H9 (cell line): Measurements from ENCODE around the gene STIM2. TPM values are rescaled to one million over a fixed set of nuclear protein-coding genes. Genes with fewer than 3 reads are reported as not detected.
"Not testable (repeated sequence)": the region's sequence is repeated elsewhere in the genome, so short reads cannot be mapped to it uniquely, and the experiment has no call there.

Experiments
- DNase-seq: peaks from one replicate; pipeline ENCODE4 v3.0.0-alpha.2; 2017
- H2AFZ ChIP-seq: one replicate; pipeline ENCODE4 v1.6.1; 2013; ENCODE audit warnings: mild to moderate bottlenecking, low read length, control low read depth, moderate library complexity
- H2AK5ac ChIP-seq: 2 replicates; pipeline ENCODE4 v1.6.1; 2013; ENCODE audit warnings: low read length, control low read depth, mixed read lengths; ENCODE audit not compliant: insufficient read length
- H2BK120ac ChIP-seq: one replicate; pipeline ENCODE4 v1.6.1; 2013; ENCODE audit warnings: low read depth, mild to moderate bottlenecking, low read length, control low read depth, inconsistent platforms; ENCODE audit not compliant: poor library complexity, severe bottlenecking
- H2BK12ac ChIP-seq: 2 replicates; pipeline ENCODE4 v1.6.1; 2013; ENCODE audit warnings: low read length, control low read depth, mixed read lengths, low read depth; ENCODE audit not compliant: insufficient read length
- H2BK15ac ChIP-seq: 2 replicates; pipeline ENCODE4 v1.6.1; 2013; ENCODE audit warnings: low read depth, low read length, control low read depth
- H2BK20ac ChIP-seq: one replicate; pipeline ENCODE4 v1.6.1; 2013; ENCODE audit warnings: low read depth, mild to moderate bottlenecking, low read length, control low read depth, inconsistent platforms; ENCODE audit not compliant: poor library complexity, severe bottlenecking
- H2BK5ac ChIP-seq: 2 replicates; pipeline ENCODE4 v1.6.1; 2013; ENCODE audit warnings: low read length, control low read depth, mixed read lengths; ENCODE audit not compliant: insufficient read length
- H3K14ac ChIP-seq: 2 replicates; pipeline ENCODE4 v1.6.1; 2013; ENCODE audit warnings: low read length, control low read depth; ENCODE audit not compliant: insufficient read depth
- H3K18ac ChIP-seq: 2 replicates; pipeline ENCODE4 v1.6.1; 2013; ENCODE audit warnings: low read depth, mild to moderate bottlenecking, mixed read lengths, low read length, control low read depth; ENCODE audit not compliant: insufficient read length
- H3K23ac ChIP-seq: 2 replicates; pipeline ENCODE4 v1.6.1; 2013; ENCODE audit warnings: low read length, control low read depth, mixed read lengths, low read depth; ENCODE audit not compliant: insufficient read length
- H3K23me2 ChIP-seq: 2 replicates; pipeline ENCODE4 v1.6.1; 2013; ENCODE audit warnings: low read depth, mild to moderate bottlenecking, mixed read lengths, low read length, control low read depth; ENCODE audit not compliant: insufficient read length, poor library complexity, severe bottlenecking
- H3K27ac ChIP-seq: 2 replicates; pipeline ENCODE4 v1.5.1; 2013; ENCODE audit warnings: low read length, control low read depth, mixed read lengths, low read depth; ENCODE audit not compliant: insufficient read length
- H3K27me3 ChIP-seq: 2 replicates; pipeline ENCODE4 v1.6.1; 2013; ENCODE audit warnings: low read length, control low read depth, inconsistent platforms; ENCODE audit not compliant: insufficient read depth
- H3K4ac ChIP-seq: 2 replicates; pipeline ENCODE4 v1.6.1; 2013; ENCODE audit warnings: low read depth, mild to moderate bottlenecking, control low read depth, inconsistent platforms, low read length, moderate library complexity
- H3K4me1 ChIP-seq: 2 replicates; pipeline ENCODE4 v1.6.1; 2013; ENCODE audit warnings: low read length, control low read depth, inconsistent platforms; ENCODE audit not compliant: insufficient read depth
- H3K4me2 ChIP-seq: 2 replicates; pipeline ENCODE4 v1.6.1; 2013; ENCODE audit warnings: low read length, control low read depth, mixed read lengths; ENCODE audit not compliant: insufficient read length, insufficient read depth
- H3K56ac ChIP-seq: 2 replicates; pipeline ENCODE4 v1.6.1; 2013; ENCODE audit warnings: low read depth, mild to moderate bottlenecking, mixed read lengths, low read length, control low read depth; ENCODE audit not compliant: insufficient read length
- H3K79me1 ChIP-seq: 2 replicates; pipeline ENCODE4 v1.6.1; 2013; ENCODE audit warnings: low read depth, mild to moderate bottlenecking, moderate library complexity, low read length, control low read depth, inconsistent platforms; ENCODE audit not compliant: insufficient read depth, poor library complexity, severe bottlenecking
- H3K79me2 ChIP-seq: 2 replicates; pipeline ENCODE4 v1.6.1; 2013; ENCODE audit warnings: low read length, control low read depth, inconsistent platforms; ENCODE audit not compliant: insufficient read depth
- H3K9ac ChIP-seq: 2 replicates; pipeline ENCODE4 v1.6.1; 2013; ENCODE audit warnings: low read length, control low read depth, mixed read lengths; ENCODE audit not compliant: insufficient read length; ENCODE audit errors: extremely low read depth
- H3K9me3 ChIP-seq: one replicate; pipeline ENCODE4 v1.6.1; 2013; ENCODE audit warnings: low read depth, low read length, inconsistent platforms; ENCODE audit not compliant: control insufficient read depth
- H3T11ph ChIP-seq: one replicate; pipeline ENCODE4 v1.6.1; 2013; ENCODE audit warnings: mild to moderate bottlenecking, low read length, control low read depth, inconsistent platforms
- H4K20me1 ChIP-seq: one replicate; pipeline ENCODE4 v1.6.1; 2013; ENCODE audit not compliant: control insufficient read depth, insufficient read length, insufficient read depth
- H4K5ac ChIP-seq: 2 replicates; pipeline ENCODE4 v1.6.1; 2013; ENCODE audit warnings: low read depth, mild to moderate bottlenecking, mixed read lengths, low read length, control low read depth; ENCODE audit not compliant: insufficient read length
- H4K8ac ChIP-seq: replicated peaks from 2 replicates; pipeline ENCODE4 v1.6.1; 2013; ENCODE audit warnings: low read length, control low read depth, mixed read lengths, low read depth; ENCODE audit not compliant: insufficient read length
- H4K91ac ChIP-seq: 2 replicates; pipeline ENCODE4 v1.6.1; 2013; ENCODE audit warnings: low read depth, mild to moderate bottlenecking, moderate library complexity, mixed read lengths, low read length, control low read depth; ENCODE audit not compliant: insufficient read length
- H3K27ac Mint-ChIP-seq, 3 experiments: 2 replicates in 2 of 3; 3 replicates in 1 of 3; pipeline ENCODE4 v1.8.0; 2020 to 2021; ENCODE audit warnings: mixed read lengths in 3 of 3, mild to moderate bottlenecking in 1 of 3, moderate library complexity in 1 of 3
- H3K27me3 Mint-ChIP-seq: 2 replicates; pipeline ENCODE4 v1.8.0; 2021; ENCODE audit warnings: low read depth, mild to moderate bottlenecking, moderate library complexity, mixed read lengths
- H3K36me3 Mint-ChIP-seq, 3 experiments: 2 replicates in 2 of 3; 3 replicates in 1 of 3; pipeline ENCODE4 v1.8.0; 2020 to 2021; ENCODE audit warnings: low read depth in 3 of 3, mixed read lengths in 3 of 3; ENCODE audit not compliant: insufficient read depth in 1 of 3
- H3K4me1 Mint-ChIP-seq, 2 experiments: 2 replicates each; pipeline ENCODE4 v1.8.0; 2020; ENCODE audit warnings: mixed read lengths in 2 of 2
- H3K4me3 Mint-ChIP-seq, 2 experiments: 2 replicates in 1 of 2; 3 replicates in 1 of 2; pipeline ENCODE4 v1.8.0; 2020 to 2021; ENCODE audit warnings: mild to moderate bottlenecking in 2 of 2, mixed read lengths in 2 of 2, moderate library complexity in 1 of 2
- H3K9me3 Mint-ChIP-seq, 2 experiments: 2 replicates in 1 of 2; 3 replicates in 1 of 2; pipeline ENCODE4 v1.8.0; 2020; ENCODE audit warnings: mild to moderate bottlenecking in 2 of 2, mixed read lengths in 2 of 2, moderate library complexity in 1 of 2
- WGBS: extraction: QIAGEN DNeasy Blood & Tissue Kit; methylation state at CpG from one replicate; pipeline ENCODE4 v1.1.7; 2013; ENCODE audit warnings: missing lambda C conversion rate, low lambda C conversion rate, mixed read lengths; ENCODE audit not compliant: insufficient read length; ENCODE audit errors: extremely low coverage; 5-methylcytosine and 5-hydroxymethylcytosine counted together
- total RNA-seq: library from RNA; stranded (reverse); gene quantifications from 2 replicates; pipeline ENCODE4 v1.2.1, GENCODE V29; 2021
- TF ChIP-seq, protein P1 (sequence below): fragments of 200-600 bp; sonication (generic); conservative IDR thresholded peaks from 3 replicates; pipeline ENCODE4 v1.8.0; 2021; ENCODE audit warnings: antibody characterized with exemption, mild to moderate bottlenecking

Gene STIM2
- total RNA-seq, 1 experiment from 2014 or later: 26.2 TPM

DNA sequence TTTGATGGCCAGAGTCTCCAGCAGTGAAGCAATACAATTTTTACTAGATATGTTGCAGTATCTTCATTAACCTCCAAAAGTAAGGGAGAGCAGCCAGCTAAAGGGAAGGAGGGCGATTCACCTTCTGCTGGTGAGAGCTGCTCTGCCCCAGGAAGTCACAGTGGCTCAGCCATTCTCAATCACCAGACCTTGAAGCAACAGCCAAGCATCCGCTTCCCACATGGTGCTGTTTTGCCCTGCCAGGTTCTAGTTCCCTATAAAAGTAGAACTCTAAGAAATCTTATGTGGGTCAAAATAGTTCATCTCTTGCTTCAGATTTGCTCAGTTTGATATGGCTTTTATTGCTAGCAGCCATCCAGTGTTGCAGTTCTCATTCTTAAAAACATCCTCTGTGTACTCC lies 166.8 kb downstream of the STIM2 start:
- no peak overlapping the region for H2BK5ac ChIP-seq
- no peak overlapping the region for H3K4me2 ChIP-seq
- TF ChIP-seq, protein P1, sequence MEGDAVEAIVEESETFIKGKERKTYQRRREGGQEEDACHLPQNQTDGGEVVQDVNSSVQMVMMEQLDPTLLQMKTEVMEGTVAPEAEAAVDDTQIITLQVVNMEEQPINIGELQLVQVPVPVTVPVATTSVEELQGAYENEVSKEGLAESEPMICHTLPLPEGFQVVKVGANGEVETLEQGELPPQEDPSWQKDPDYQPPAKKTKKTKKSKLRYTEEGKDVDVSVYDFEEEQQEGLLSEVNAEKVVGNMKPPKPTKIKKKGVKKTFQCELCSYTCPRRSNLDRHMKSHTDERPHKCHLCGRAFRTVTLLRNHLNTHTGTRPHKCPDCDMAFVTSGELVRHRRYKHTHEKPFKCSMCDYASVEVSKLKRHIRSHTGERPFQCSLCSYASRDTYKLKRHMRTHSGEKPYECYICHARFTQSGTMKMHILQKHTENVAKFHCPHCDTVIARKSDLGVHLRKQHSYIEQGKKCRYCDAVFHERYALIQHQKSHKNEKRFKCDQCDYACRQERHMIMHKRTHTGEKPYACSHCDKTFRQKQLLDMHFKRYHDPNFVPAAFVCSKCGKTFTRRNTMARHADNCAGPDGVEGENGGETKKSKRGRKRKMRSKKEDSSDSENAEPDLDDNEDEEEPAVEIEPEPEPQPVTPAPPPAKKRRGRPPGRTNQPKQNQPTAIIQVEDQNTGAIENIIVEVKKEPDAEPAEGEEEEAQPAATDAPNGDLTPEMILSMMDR: no peak
- WGBS: no CpG with 5 or more reads among the region's 2 CpGs
- Mint-ChIP-seq H3K9me3 (no peaks in the 10 kb centered on the region), H3K4me3 (no peak overlapping the region), H3K36me3 (peaks cover 0 to 3% (median 0%) of the 10 kb centered on the region in 3 experiments; a peak in 2 of 7 replicates), H3K4me1 (peaks cover 4 to 6% of the 10 kb centered on the region in 2 experiments; a peak in 3 of 4 replicates), H3K27me3 (no peaks in the 10 kb centered on the region), H3K27ac (no peak overlapping the region)
- H3K18ac ChIP-seq: no peak overlapping the region
- no peak overlapping the region for H3K27ac ChIP-seq
- no peak overlapping the region for H4K91ac ChIP-seq
- no peaks in the 10 kb centered on the region for H3K9me3 ChIP-seq
- no peak overlapping the region for H2AFZ ChIP-seq
- no peak overlapping the region for H3K23ac ChIP-seq
- no peak overlapping the region for H3T11ph ChIP-seq
- H3K4ac ChIP-seq: no peak overlapping the region
- no peak overlapping the region for H2BK15ac ChIP-seq
- no peak overlapping the region for H4K5ac ChIP-seq
- no peaks in the 10 kb centered on the region for H4K20me1 ChIP-seq
- no peaks in the 10 kb centered on the region for H3K23me2 ChIP-seq
- no peak overlapping the region for H3K14ac ChIP-seq
- H2BK12ac ChIP-seq: no peak overlapping the region
- no peak overlapping the region for H4K8ac ChIP-seq
- H2AK5ac ChIP-seq: no peak overlapping the region
- H3K4me1 ChIP-seq: no peaks in the 10 kb centered on the region
- DNase-seq: no peak
- H2BK20ac ChIP-seq: no peak overlapping the region
- H2BK120ac ChIP-seq: no peak overlapping the region
- no peak overlapping the region for H3K9ac ChIP-seq
- no peaks in the 10 kb centered on the region for H3K79me2 ChIP-seq
- H3K79me1 ChIP-seq: no peaks in the 10 kb centered on the region
- no peak overlapping the region for H3K56ac ChIP-seq
- H3K27me3 ChIP-seq: no peaks in the 10 kb centered on the region

DNA sequence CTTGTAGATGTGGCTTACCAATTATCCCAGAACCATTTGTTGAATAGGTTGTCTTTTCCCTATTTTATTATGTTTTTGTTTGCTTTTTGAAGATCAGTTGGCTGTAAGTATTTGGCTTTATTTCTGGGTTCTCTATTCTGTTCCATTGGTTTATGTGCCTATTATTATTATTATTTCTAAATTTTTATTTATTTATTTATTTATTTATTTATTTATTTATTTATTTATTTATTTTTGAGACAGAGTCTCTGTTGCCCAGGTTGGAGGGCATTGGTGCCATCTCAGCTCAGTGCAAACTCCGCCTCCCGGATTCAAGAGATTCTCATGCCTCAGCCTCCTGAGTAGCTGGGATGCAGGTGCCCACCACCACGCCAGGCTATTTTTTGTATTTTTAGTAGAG lies 174.5 kb downstream of the STIM2 start:
- not testable (repeated sequence) for H3K9me3 ChIP-seq, H3K4me2 ChIP-seq, H2BK20ac ChIP-seq, H3K4me1 ChIP-seq, H3K79me1 ChIP-seq, H3K56ac ChIP-seq, H2BK120ac ChIP-seq, DNase-seq, H4K5ac ChIP-seq, H2BK5ac ChIP-seq, H3K27me3 ChIP-seq, H3K79me2 ChIP-seq, H3K23ac ChIP-seq, H3K4ac ChIP-seq, H2BK15ac ChIP-seq, H3K4me1 Mint-ChIP-seq, H3K14ac ChIP-seq, H3K9ac ChIP-seq, H4K91ac ChIP-seq, H3K4me3 Mint-ChIP-seq, H3K27ac ChIP-seq, H3K27ac Mint-ChIP-seq, H3K18ac ChIP-seq, H3K27me3 Mint-ChIP-seq, H2BK12ac ChIP-seq, H2AFZ ChIP-seq, H3K23me2 ChIP-seq, H4K20me1 ChIP-seq, H3T11ph ChIP-seq, H2AK5ac ChIP-seq, H4K8ac ChIP-seq
- no CpG with 5 or more reads among the region's 3 CpGs for WGBS
- peaks cover 0 to 19% (median 0%) of the 10 kb centered on the region in 3 experiments; a peak in 2 of 7 replicates for H3K36me3 Mint-ChIP-seq
- H3K9me3 Mint-ChIP-seq: peaks cover 14 to 16% of the 10 kb centered on the region in 2 experiments
